ENCODE results near the gene UTP20.

Gene UTP20

GRCh38 chr12:101323255-101323654 is 43.4 kb downstream of the UTP20 start:
- H3K9me3 ChIP-seq (ENCODE audit: control insufficient read depth, low read length) = no peaks in the 10 kb centered on the region
- H3K27ac ChIP-seq (ENCODE audit: insufficient read depth, low read depth, low read length, poor library complexity, severe bottlenecking) = no peak overlapping the region
- no peak overlapping the region for H3K4me3 ChIP-seq (ENCODE audit: insufficient read depth, low read depth, low read length)
- WGBS, 2 experiments = no CpG with 5 or more reads among the region's 1 CpG
- no peaks in the 10 kb centered on the region for H3K27me3 ChIP-seq (ENCODE audit: control insufficient read depth, insufficient read depth, low read length, poor library complexity, severe bottlenecking)
- H3K36me3 ChIP-seq (ENCODE audit: control insufficient read depth, insufficient read depth, low read length) = peaks cover 12% of the 10 kb centered on the region
- H3K4me1 ChIP-seq (ENCODE audit: control insufficient read depth, insufficient read depth, low read length) = no peaks in the 10 kb centered on the region

- H3K9me3 ChIP-seq (ENCODE audit: control insufficient read depth, low read length) = no peaks in the 10 kb centered on the region
- WGBS, 2 experiments = 85 to 92% methylated on average over 3 of the region's 3 CpGs
- H3K27ac ChIP-seq (ENCODE audit: insufficient read depth, low read depth, low read length, poor library complexity, severe bottlenecking) = no peak overlapping the region
- no peak overlapping the region for H3K4me3 ChIP-seq (ENCODE audit: insufficient read depth, low read depth, low read length)
- H3K36me3 ChIP-seq (ENCODE audit: control insufficient read depth, insufficient read depth, low read length) = peaks cover 10% of the 10 kb centered on the region
- H3K27me3 ChIP-seq (ENCODE audit: control insufficient read depth, insufficient read depth, low read length, poor library complexity, severe bottlenecking) = no peaks in the 10 kb centered on the region
- H3K4me1 ChIP-seq (ENCODE audit: control insufficient read depth, insufficient read depth, low read length) = no peaks in the 10 kb centered on the region
Measured at GRCh38 chr12:101325590-101325989, 45.7 kb downstream of the UTP20 start.

DNA sequence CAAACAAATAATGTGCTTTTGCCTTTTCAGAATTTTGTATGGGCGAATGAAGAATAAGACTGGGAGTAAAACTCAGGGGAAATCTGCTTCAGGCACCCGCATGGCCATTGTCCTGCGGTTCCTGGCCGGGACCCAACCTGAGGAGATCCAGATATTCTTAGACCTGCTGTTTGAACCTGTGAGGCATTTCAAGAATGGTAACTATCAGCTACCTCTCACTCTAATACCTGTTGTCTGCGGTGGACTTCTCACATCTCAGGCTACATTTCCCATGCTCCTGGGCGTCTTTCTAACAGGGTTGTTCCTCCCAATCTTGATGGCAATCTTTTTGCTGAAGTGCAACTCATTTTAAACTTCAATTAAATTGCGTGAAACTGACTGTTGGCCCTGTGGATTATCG is 47.1 kb downstream of the UTP20 start:
- no peaks in the 10 kb centered on the region for H3K27me3 ChIP-seq (ENCODE audit: control insufficient read depth, insufficient read depth, low read length, poor library complexity, severe bottlenecking)
- 94% methylated on average over 7 of the region's 8 CpGs for WGBS, 2 experiments
- peaks cover 10% of the 10 kb centered on the region for H3K36me3 ChIP-seq (ENCODE audit: control insufficient read depth, insufficient read depth, low read length)
- H3K4me3 ChIP-seq (ENCODE audit: insufficient read depth, low read depth, low read length) = no peak overlapping the region
- H3K9me3 ChIP-seq (ENCODE audit: control insufficient read depth, low read length) = no peaks in the 10 kb centered on the region
- no peak overlapping the region for H3K27ac ChIP-seq (ENCODE audit: insufficient read depth, low read depth, low read length, poor library complexity, severe bottlenecking)
- H3K4me1 ChIP-seq (ENCODE audit: control insufficient read depth, insufficient read depth, low read length) = no peaks in the 10 kb centered on the region

DNA sequence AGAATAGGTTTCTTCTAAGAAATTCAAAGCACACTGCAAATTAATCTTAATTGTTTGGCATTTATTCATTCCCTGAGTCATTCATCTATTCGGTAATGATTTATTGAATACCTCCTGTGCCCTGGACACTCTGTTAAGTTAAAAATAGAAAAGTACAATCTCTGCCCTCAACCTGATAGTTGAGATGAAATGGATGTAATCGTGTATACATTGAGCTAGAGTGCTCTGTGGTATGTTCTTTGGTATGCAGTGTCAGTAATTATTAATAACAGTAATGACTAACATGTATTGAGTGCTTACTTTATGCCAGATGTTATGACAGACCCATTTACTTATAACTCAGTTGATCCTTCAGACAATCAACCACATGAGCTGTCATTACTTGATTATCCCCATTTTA is 47.6 kb downstream of the UTP20 start:
- H3K27ac ChIP-seq (ENCODE audit: insufficient read depth, low read depth, low read length, poor library complexity, severe bottlenecking) = no peak overlapping the region
- no peaks in the 10 kb centered on the region for H3K9me3 ChIP-seq (ENCODE audit: control insufficient read depth, low read length)
- WGBS, 2 experiments = 91 to 100% methylated on average over 2 of the region's 2 CpGs
- H3K4me3 ChIP-seq (ENCODE audit: insufficient read depth, low read depth, low read length) = no peak overlapping the region
- H3K27me3 ChIP-seq (ENCODE audit: control insufficient read depth, insufficient read depth, low read length, poor library complexity, severe bottlenecking) = no peaks in the 10 kb centered on the region
- H3K4me1 ChIP-seq (ENCODE audit: control insufficient read depth, insufficient read depth, low read length) = no peaks in the 10 kb centered on the region
- H3K36me3 ChIP-seq (ENCODE audit: control insufficient read depth, insufficient read depth, low read length) = peaks cover 10% of the 10 kb centered on the region

DNA sequence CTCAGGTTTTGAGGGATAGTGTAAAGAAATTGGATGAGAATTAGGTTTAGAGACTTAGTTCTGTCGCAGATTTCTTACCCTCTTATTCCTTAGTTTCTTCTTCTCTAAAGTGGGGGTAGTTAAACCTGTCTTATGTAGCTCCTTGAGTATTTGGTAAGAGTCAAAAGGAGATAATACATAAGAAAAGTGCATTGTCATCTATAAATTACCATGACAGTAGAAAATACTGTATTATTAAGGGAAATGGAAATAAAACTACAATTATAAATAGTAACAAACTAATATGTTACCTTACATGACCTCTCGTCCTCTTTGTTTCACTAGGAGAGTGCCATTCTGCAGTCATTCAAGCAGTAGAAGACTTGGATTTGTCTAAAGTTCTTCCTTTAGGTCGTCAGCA is 49.0 kb downstream of the UTP20 start:
- H3K27ac ChIP-seq (ENCODE audit: insufficient read depth, low read depth, low read length, poor library complexity, severe bottlenecking) = no peak overlapping the region
- H3K9me3 ChIP-seq (ENCODE audit: control insufficient read depth, low read length) = no peaks in the 10 kb centered on the region
- no peak overlapping the region for H3K4me3 ChIP-seq (ENCODE audit: insufficient read depth, low read depth, low read length)
- peaks cover 10% of the 10 kb centered on the region for H3K36me3 ChIP-seq (ENCODE audit: control insufficient read depth, insufficient read depth, low read length)
- no peaks in the 10 kb centered on the region for H3K4me1 ChIP-seq (ENCODE audit: control insufficient read depth, insufficient read depth, low read length)
- WGBS, 2 experiments = 94 to 95% methylated on average over 2 to 3 of the region's 3 CpGs
- no peaks in the 10 kb centered on the region for H3K27me3 ChIP-seq (ENCODE audit: control insufficient read depth, insufficient read depth, low read length, poor library complexity, severe bottlenecking)

GRCh38 chr12:101330631-101331030 is 50.7 kb downstream of the UTP20 start:
- H3K27me3 ChIP-seq (ENCODE audit: control insufficient read depth, insufficient read depth, low read length, poor library complexity, severe bottlenecking) = no peaks in the 10 kb centered on the region
- WGBS, 2 experiments = no CpG with 5 or more reads among the region's 1 CpG
- H3K9me3 ChIP-seq (ENCODE audit: control insufficient read depth, low read length) = no peaks in the 10 kb centered on the region
- no peaks in the 10 kb centered on the region for H3K4me1 ChIP-seq (ENCODE audit: control insufficient read depth, insufficient read depth, low read length)
- no peak overlapping the region for H3K4me3 ChIP-seq (ENCODE audit: insufficient read depth, low read depth, low read length)
- peaks cover 10% of the 10 kb centered on the region for H3K36me3 ChIP-seq (ENCODE audit: control insufficient read depth, insufficient read depth, low read length)
- no peak overlapping the region for H3K27ac ChIP-seq (ENCODE audit: insufficient read depth, low read depth, low read length, poor library complexity, severe bottlenecking)

- Histone ChIP-seq H3K9me3 (ENCODE audit: control insufficient read depth, low read length) (no peaks in the 10 kb centered on the region), H3K4me3 (ENCODE audit: insufficient read depth, low read depth, low read length) (no peak overlapping the region), H3K27ac (ENCODE audit: insufficient read depth, low read depth, low read length, poor library complexity, severe bottlenecking) (no peak overlapping the region), H3K27me3 (ENCODE audit: control insufficient read depth, insufficient read depth, low read length, poor library complexity, severe bottlenecking) (no peaks in the 10 kb centered on the region), H3K4me1 (ENCODE audit: control insufficient read depth, insufficient read depth, low read length) (no peaks in the 10 kb centered on the region), H3K36me3 (ENCODE audit: control insufficient read depth, insufficient read depth, low read length) (peaks cover 12% of the 10 kb centered on the region)
- WGBS, 2 experiments = 89 to 94% methylated on average over 2 of the region's 2 CpGs
Measured at GRCh38 chr12:101336437-101336836, 56.5 kb downstream of the UTP20 start.

- no peak overlapping the region for H3K27ac ChIP-seq (ENCODE audit: insufficient read depth, low read depth, low read length, poor library complexity, severe bottlenecking)
- 94 to 96% methylated on average over 3 of the region's 4 CpGs for WGBS, 2 experiments
- no peaks in the 10 kb centered on the region for H3K4me1 ChIP-seq (ENCODE audit: control insufficient read depth, insufficient read depth, low read length)
- no peak overlapping the region for H3K4me3 ChIP-seq (ENCODE audit: insufficient read depth, low read depth, low read length)
- no peaks in the 10 kb centered on the region for H3K9me3 ChIP-seq (ENCODE audit: control insufficient read depth, low read length)
- H3K36me3 ChIP-seq (ENCODE audit: control insufficient read depth, insufficient read depth, low read length) = peaks cover 12% of the 10 kb centered on the region
- no peaks in the 10 kb centered on the region for H3K27me3 ChIP-seq (ENCODE audit: control insufficient read depth, insufficient read depth, low read length, poor library complexity, severe bottlenecking)
Measured at GRCh38 chr12:101338087-101338486, 58.2 kb downstream of the UTP20 start.

DNA sequence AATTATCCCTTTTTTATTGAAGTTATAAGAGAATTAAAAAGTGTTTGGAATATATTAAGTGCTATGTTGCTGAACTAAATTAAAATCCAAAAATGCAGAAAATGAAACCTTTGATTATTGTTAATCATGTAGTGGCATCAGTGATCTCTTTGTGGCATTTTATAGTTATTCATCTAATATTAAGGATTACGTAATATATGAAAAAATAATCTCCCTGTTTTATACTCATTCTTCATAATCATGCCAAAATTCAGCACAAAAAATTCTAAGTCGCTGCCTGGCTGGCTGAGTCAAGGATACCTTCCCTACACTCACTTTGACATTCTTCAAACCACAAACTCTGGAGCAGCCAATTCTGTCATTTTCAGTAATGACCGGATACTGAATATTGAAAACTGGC is 64.0 kb downstream of the UTP20 start:
- WGBS, 2 experiments = 94 to 95% methylated on average over 2 of the region's 3 CpGs
- Histone ChIP-seq H3K9me3 (ENCODE audit: control insufficient read depth, low read length) (no peaks in the 10 kb centered on the region), H3K4me3 (ENCODE audit: insufficient read depth, low read depth, low read length) (no peak overlapping the region), H3K36me3 (ENCODE audit: control insufficient read depth, insufficient read depth, low read length) (peaks cover 11% of the 10 kb centered on the region), H3K27me3 (ENCODE audit: control insufficient read depth, insufficient read depth, low read length, poor library complexity, severe bottlenecking) (no peaks in the 10 kb centered on the region), H3K4me1 (ENCODE audit: control insufficient read depth, insufficient read depth, low read length) (no peaks in the 10 kb centered on the region), H3K27ac (ENCODE audit: insufficient read depth, low read depth, low read length, poor library complexity, severe bottlenecking) (no peak overlapping the region)

GRCh38 chr12:101351682-101352081 is 71.8 kb downstream of the UTP20 start:
- H3K9me3 ChIP-seq (ENCODE audit: control insufficient read depth, low read length) = no peaks in the 10 kb centered on the region
- no peaks in the 10 kb centered on the region for H3K27me3 ChIP-seq (ENCODE audit: control insufficient read depth, insufficient read depth, low read length, poor library complexity, severe bottlenecking)
- peaks cover 6% of the 10 kb centered on the region for H3K36me3 ChIP-seq (ENCODE audit: control insufficient read depth, insufficient read depth, low read length)
- H3K4me1 ChIP-seq (ENCODE audit: control insufficient read depth, insufficient read depth, low read length) = no peaks in the 10 kb centered on the region
- H3K27ac ChIP-seq (ENCODE audit: insufficient read depth, low read depth, low read length, poor library complexity, severe bottlenecking) = no peak overlapping the region
- 98 to 100% methylated on average over 4 of the region's 4 CpGs for WGBS, 2 experiments
- H3K4me3 ChIP-seq (ENCODE audit: insufficient read depth, low read depth, low read length) = no peak overlapping the region

DNA sequence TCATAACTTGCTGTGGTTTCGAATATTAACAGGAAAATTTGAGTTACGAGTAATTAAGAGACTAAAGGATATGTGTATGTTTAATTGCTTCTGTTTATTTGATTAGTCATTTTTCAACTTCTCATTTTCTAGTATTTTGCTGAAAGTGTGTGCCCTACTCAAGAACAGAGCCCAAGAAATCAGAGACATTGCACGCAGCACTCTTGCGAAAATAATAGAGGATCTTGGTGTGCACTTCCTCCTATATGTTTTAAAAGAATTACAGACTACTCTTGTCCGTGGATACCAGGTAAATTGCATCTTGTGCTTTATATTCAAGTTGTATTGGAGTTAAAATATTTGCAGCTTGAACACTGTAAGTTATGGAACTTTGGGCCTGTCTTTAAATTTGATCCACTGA is 76.9 kb downstream of the UTP20 start:
- 91 to 99% methylated on average over 5 of the region's 5 CpGs for WGBS, 2 experiments
- H3K9me3 ChIP-seq (ENCODE audit: control insufficient read depth, low read length) = no peaks in the 10 kb centered on the region
- no peaks in the 10 kb centered on the region for H3K4me1 ChIP-seq (ENCODE audit: control insufficient read depth, insufficient read depth, low read length)
- no peak overlapping the region for H3K27ac ChIP-seq (ENCODE audit: insufficient read depth, low read depth, low read length, poor library complexity, severe bottlenecking)
- peaks cover 6% of the 10 kb centered on the region for H3K36me3 ChIP-seq (ENCODE audit: control insufficient read depth, insufficient read depth, low read length)
- no peak overlapping the region for H3K4me3 ChIP-seq (ENCODE audit: insufficient read depth, low read depth, low read length)
- H3K27me3 ChIP-seq (ENCODE audit: control insufficient read depth, insufficient read depth, low read length, poor library complexity, severe bottlenecking) = no peaks in the 10 kb centered on the region

Measured in ectodermal cell (in vitro differentiated cells).